Esophagus muscularis mucosa (tissue), 3 donors: ENCODE results near the gene BMP6.

Source experiments
- POLR2A ChIP-seq: fragments of 450-650 bp; IDR thresholded peaks from one replicate; pipeline ENCODE4 v1.6.1; 2017; ENCODE audit warnings: antibody characterized with exemption, moderate library complexity, mild to moderate bottlenecking, low read depth
- POLR2AphosphoS5 ChIP-seq, 2 donors: sonication (generic); formaldehyde crosslinking; IDR thresholded peaks; one replicate each; pipeline ENCODE4 v1.6.1; 2017; ENCODE audit warnings: antibody characterized with exemption in 2 of 2
- TF ChIP-seq, protein P1 (sequence below), 3 experiments: fragments of 200-600 bp in 2 of 3; fragments of 450-650 bp in 1 of 3; sonication (generic) in 2 of 3; IDR thresholded peaks; one replicate each; pipeline ENCODE4 v1.5.1; 2017 to 2019; ENCODE audit warnings: antibody characterized with exemption in 3 of 3, mild to moderate bottlenecking in 2 of 3, moderate library complexity in 1 of 3

DNA sequence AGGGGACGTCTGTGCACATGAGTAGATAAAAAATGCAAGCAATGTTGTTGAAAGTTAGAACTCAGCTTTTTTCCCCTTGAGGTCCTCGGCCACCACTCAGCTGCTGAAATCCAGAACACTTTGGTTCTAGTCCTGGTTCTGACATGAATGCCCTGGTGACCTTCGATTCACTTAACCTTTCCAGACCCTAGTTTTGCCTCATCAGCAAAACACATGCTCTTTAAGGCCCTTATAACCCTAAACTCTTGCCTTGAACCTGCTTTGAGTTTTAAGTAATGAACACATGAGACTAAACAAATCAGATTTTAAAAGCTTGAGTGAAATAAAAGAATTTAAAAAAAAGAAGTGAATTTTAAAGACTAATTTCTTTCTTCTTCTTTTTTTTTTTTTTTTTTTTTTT lies 33.4 kb downstream of the BMP6 start:
- TF ChIP-seq, protein P1, sequence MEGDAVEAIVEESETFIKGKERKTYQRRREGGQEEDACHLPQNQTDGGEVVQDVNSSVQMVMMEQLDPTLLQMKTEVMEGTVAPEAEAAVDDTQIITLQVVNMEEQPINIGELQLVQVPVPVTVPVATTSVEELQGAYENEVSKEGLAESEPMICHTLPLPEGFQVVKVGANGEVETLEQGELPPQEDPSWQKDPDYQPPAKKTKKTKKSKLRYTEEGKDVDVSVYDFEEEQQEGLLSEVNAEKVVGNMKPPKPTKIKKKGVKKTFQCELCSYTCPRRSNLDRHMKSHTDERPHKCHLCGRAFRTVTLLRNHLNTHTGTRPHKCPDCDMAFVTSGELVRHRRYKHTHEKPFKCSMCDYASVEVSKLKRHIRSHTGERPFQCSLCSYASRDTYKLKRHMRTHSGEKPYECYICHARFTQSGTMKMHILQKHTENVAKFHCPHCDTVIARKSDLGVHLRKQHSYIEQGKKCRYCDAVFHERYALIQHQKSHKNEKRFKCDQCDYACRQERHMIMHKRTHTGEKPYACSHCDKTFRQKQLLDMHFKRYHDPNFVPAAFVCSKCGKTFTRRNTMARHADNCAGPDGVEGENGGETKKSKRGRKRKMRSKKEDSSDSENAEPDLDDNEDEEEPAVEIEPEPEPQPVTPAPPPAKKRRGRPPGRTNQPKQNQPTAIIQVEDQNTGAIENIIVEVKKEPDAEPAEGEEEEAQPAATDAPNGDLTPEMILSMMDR (IDR thresholded peaks at IDR 0.05) = no peak
- TF ChIP-seq POLR2AphosphoS5 (IDR thresholded peaks at IDR 0.05) (no peak), POLR2A (no peak)
